GM12878 (cell line): Measurements from ENCODE around the gene ITM2C. TPM values are rescaled to one million over a fixed set of nuclear protein-coding genes. Genes with fewer than 3 reads are reported as not detected.

ENCODE experiments used
- ATAC-seq: fragments of 200-7000 bp; cut with Tn5 transposase; 3 replicates; pipeline ENCODE4 v1.9.1; 2020; ENCODE audit warnings: mild to moderate bottlenecking, moderate library complexity
- Bru-seq: library from RNA; stranded (reverse); fragments of 400-500 nt; gene quantifications from one replicate; lab custom pipeline; 2021; lab: Mats Ljungman, UMichigan
- BruChase-seq, 2 experiments: library from RNA; stranded (reverse); fragments of 400-500 nt; gene quantifications; one replicate each; lab custom pipeline; 2021; lab: Mats Ljungman, UMichigan
- BruUV-seq: library from RNA; stranded (reverse); fragments of 400-500 nt; replicated peaks from 2 replicates; lab custom pipeline; 2021; lab: Mats Ljungman, UMichigan
- CTCF ChIA-PET: fragments of 300-600 bp; sonication (Branson Sonifier 250); formaldehyde crosslinking; extraction: SDS; loops from one replicate; lab custom pipeline; 2021; ENCODE audit warnings: inconsistent platforms; lab: Yijun Ruan, JAX
- POLR2A ChIA-PET: fragments of 350-600 bp; formaldehyde crosslinking; extraction: SDS; loops from one replicate; lab custom pipeline; 2021; ENCODE audit warnings: inconsistent platforms; lab: Charles Lee
- RAD21 ChIA-PET: fragments of 300-600 bp; sonication (Branson Sonifier 250); formaldehyde crosslinking; loops from one replicate; lab custom pipeline; 2023; ENCODE audit warnings: antibody characterized with exemption; ENCODE audit not compliant: unreplicated experiment; lab: Charles Lee
- SMC1A ChIA-PET: fragments of 300-600 bp; sonication (Branson Sonifier 250); formaldehyde crosslinking; loops from one replicate; lab custom pipeline; 2023; ENCODE audit not compliant: unreplicated experiment, uncharacterized antibody; lab: Charles Lee
- DNase-seq: peaks from one replicate; pipeline ENCODE4 v3.0.0-alpha.2; 2011; ENCODE audit warnings: low read depth, low spot score
- FAIRE-seq: peaks from 3 replicates; lab custom pipeline; 2011; peaks lifted over from hg19 to GRCh38; lab: Jason Lieb, UNC
- H2AFZ ChIP-seq: 2 replicates; pipeline ENCODE4 v1.6.0; 2011; ENCODE audit warnings: low read depth, low read length, control low read depth; ENCODE audit not compliant: control insufficient read depth
- H3K27ac ChIP-seq: 2 replicates; pipeline ENCODE4 v1.5.1; 2011; ENCODE audit warnings: control low read depth; ENCODE audit not compliant: control insufficient read depth, insufficient read depth
- H3K27me3 ChIP-seq, 2 experiments: replicated peaks in 1 of 2; 2 replicates each; pipeline versions ENCODE4 v1.6.0 to v1.6.1; 2011; ENCODE audit warnings: low read length in 1 of 2; ENCODE audit not compliant: control insufficient read depth in 2 of 2, insufficient read depth in 2 of 2
- H3K36me3 ChIP-seq, 2 experiments: 2 replicates each; pipeline ENCODE4 v1.5.1; 2011; ENCODE audit warnings: low read length in 1 of 2; ENCODE audit not compliant: control insufficient read depth in 2 of 2, insufficient read depth in 2 of 2
- H3K4me1 ChIP-seq: 2 replicates; pipeline ENCODE4 v1.6.1; 2011; ENCODE audit warnings: mild to moderate bottlenecking, low read length, moderate library complexity, mixed read lengths; ENCODE audit not compliant: control insufficient read depth, insufficient read depth
- H3K4me2 ChIP-seq: 2 replicates; pipeline ENCODE4 v1.6.0; 2011; ENCODE audit warnings: control low read depth; ENCODE audit not compliant: control insufficient read depth, insufficient read depth
- H3K4me3 ChIP-seq: fragments of 200-600 bp; sonication (generic); 2 replicates; pipeline ENCODE4 v1.5.1; 2016
- H3K79me2 ChIP-seq: 2 replicates; pipeline ENCODE4 v1.6.0; 2011; ENCODE audit warnings: low read length; ENCODE audit not compliant: control insufficient read depth, insufficient read depth
- H3K9ac ChIP-seq: 2 replicates; pipeline ENCODE4 v1.8.0; 2011; ENCODE audit warnings: low read length, control low read depth, mixed read lengths; ENCODE audit not compliant: control insufficient read depth, insufficient read depth
- H3K9me3 ChIP-seq: replicated peaks from 3 replicates; pipeline ENCODE4 v1.5.1; 2011; ENCODE audit warnings: mild to moderate bottlenecking, low read length; ENCODE audit not compliant: control insufficient read depth, insufficient read depth
- H4K20me1 ChIP-seq: 2 replicates; pipeline ENCODE4 v1.6.0; 2011; ENCODE audit not compliant: control insufficient read depth, insufficient read depth
- ATF2 ChIP-seq: IDR thresholded peaks from 2 replicates; pipeline ENCODE4 v1.6.1; 2012; ENCODE audit warnings: low read length, inconsistent platforms
- CBX5 ChIP-seq: sonication (generic); IDR thresholded peaks from 2 replicates; pipeline ENCODE4 v1.6.1; 2016; ENCODE audit warnings: low read depth, moderate library complexity, mild to moderate bottlenecking, inconsistent platforms
- CREB1 ChIP-seq: IDR thresholded peaks from 2 replicates; pipeline ENCODE4 v1.6.1; 2012; ENCODE audit warnings: low read depth, mild to moderate bottlenecking, inconsistent platforms
- CREM ChIP-seq: IDR thresholded peaks from 2 replicates; pipeline ENCODE4 v1.6.1; 2014; ENCODE audit warnings: antibody characterized with exemption, low read depth
- CTCF ChIP-seq, 3 experiments: IDR thresholded peaks in 2 of 3; conservative IDR thresholded peaks in 1 of 3; 2 replicates each; pipeline ENCODE4 v1.5.1; 2011; ENCODE audit warnings: low read depth in 3 of 3, low read length in 3 of 3, mild to moderate bottlenecking in 3 of 3, control low read depth in 2 of 3, moderate library complexity in 2 of 3, inconsistent platforms in 1 of 3, mixed read lengths in 1 of 3; ENCODE audit not compliant: control insufficient read depth in 2 of 3, insufficient read depth in 1 of 3; ENCODE audit errors: extremely low read depth in 1 of 3
- FOXM1 ChIP-seq: IDR thresholded peaks from 2 replicates; pipeline ENCODE4 v1.6.1; 2012; ENCODE audit warnings: low read depth, mild to moderate bottlenecking, inconsistent platforms, low read length, moderate library complexity
- IKZF1 ChIP-seq: fragments of 450-650 bp; conservative IDR thresholded peaks from 2 replicates; pipeline ENCODE4 v1.6.1; 2017; ENCODE audit warnings: antibody characterized with exemption, mild to moderate bottlenecking
- KAT2A ChIP-seq: conservative IDR thresholded peaks from 2 replicates; pipeline ENCODE4 v1.6.1; 2011; ENCODE audit warnings: low read depth, low read length; ENCODE audit not compliant: control insufficient read depth
- LARP7 ChIP-seq: fragments of 450-650 bp; IDR thresholded peaks from 2 replicates; pipeline ENCODE4 v1.6.1; 2017; ENCODE audit warnings: mild to moderate bottlenecking
- NR2F1 ChIP-seq: fragments of 450-650 bp; conservative IDR thresholded peaks from 2 replicates; pipeline ENCODE4 v1.6.1; 2017; ENCODE audit warnings: mild to moderate bottlenecking
- SP1 ChIP-seq: IDR thresholded peaks from one replicate; pipeline ENCODE4 v1.6.1; 2011; ENCODE audit warnings: low read depth, low read length
- YY1 ChIP-seq: IDR thresholded peaks from 2 replicates; pipeline ENCODE4 v1.6.1; 2011; ENCODE audit warnings: low read depth, mild to moderate bottlenecking, low read length
- ZSCAN29 ChIP-seq: fragments of 450-650 bp; IDR thresholded peaks from 2 replicates; pipeline ENCODE4 v1.6.1; 2017; ENCODE audit warnings: mild to moderate bottlenecking, moderate library complexity
- WGBS: methylation state at CpG from one replicate; pipeline ENCODE4 v1.1.6; 2016; ENCODE audit warnings: low lambda C conversion rate; ENCODE audit not compliant: insufficient replicate concordance, insufficient coverage; ENCODE audit errors: missing lambda C conversion rate; 5-methylcytosine and 5-hydroxymethylcytosine counted together
- in situ Hi-C: fragments of 300-500 bp; cut with MboI; formaldehyde crosslinking; loops from 9 replicates; pipeline ENCODE4 v1.14.3; 2018; ENCODE audit warnings: mixed read lengths
- intact Hi-C: fragments of 100-400 bp; cut with micrococcal nuclease; formaldehyde crosslinking; loops from one replicate; pipeline ENCODE4 v1.14.2; 2022; ENCODE audit not compliant: unreplicated experiment
- long read RNA-seq, 2 experiments: library from polyadenylated mRNA; unstranded; transcript quantifications; one replicate each; pipeline ENCODE4 v2.0.0, GENCODE V29; 2019 to 2020
- polyA minus RNA-seq, 3 experiments: library from RNA; depleted of rRNA, polyadenylated mRNA; stranded (reverse); fragments of >200 nt; gene quantifications; 2 replicates each; pipeline ENCODE4 v1.2.3, GENCODE V29; 2011
- polyA plus RNA-seq, 11 experiments: library from polyadenylated mRNA; depleted of rRNA in 4 of 11; unstranded in 6 of 11; stranded (reverse) in 5 of 11; fragments of >200 nt; fragmentation: Nextera tagmentation in 4 of 11; fragmentation: Illumina TruSeq in 1 of 11; extraction: Ambion mirVana in 4 of 11; extraction: Trizol in 1 of 11; gene quantifications; 1 replicate in 1 of 11; 2 replicates in 10 of 11; pipeline versions ENCODE4 v1.2.1 to v1.2.3, GENCODE V29; 2011 to 2016; ENCODE audit warnings: inconsistent platforms in 2 of 11, missing spikeins in 2 of 11, low read depth in 1 of 11
- total RNA-seq, 4 experiments: library from RNA; depleted of rRNA in 3 of 4; stranded (reverse); fragments of >200 nt in 3 of 4; fragmentation: Illumina TruSeq in 1 of 4; extraction: Trizol in 1 of 4; gene quantifications; 2 replicates each; pipeline versions ENCODE4 v1.2.1 to v1.2.3, GENCODE V29; 2013 to 2021
- TF ChIP-seq, protein P1 (sequence below): IDR thresholded peaks from 2 replicates; pipeline ENCODE4 v1.6.1; 2012; ENCODE audit warnings: low read depth, low read length, improper control_type of control experiment

The ITM2C gene
- 42.5 and 42.9 TPM in 2 replicates for total RNA-seq (2013; cell fraction: nucleolus; rRNA removed)
- total RNA-seq (2014; rRNA removed) (110 and 131 TPM in 2 replicates), total RNA-seq (2014; rRNA removed; fragmentation: Illumina TruSeq; extraction: Trizol) (102 and 110 TPM in 2 replicates), total RNA-seq (2021) (155 and 167 TPM in 2 replicates), polyA plus RNA-seq (2011; rRNA removed) (57.5 and 96.3 TPM in 2 replicates), polyA plus RNA-seq (2014; fragmentation: Illumina TruSeq; extraction: Trizol) (82.9 and 170 TPM in 2 replicates), polyA plus RNA-seq (2014; fragmentation: Nextera tagmentation; extraction: Ambion mirVana) (10 to 100 TPM in 1 of 2 experiments, 1 to 10 TPM in 1; 5.4 to 16.9 TPM), polyA plus RNA-seq (2014; rRNA removed) (185 and 204 TPM in 2 replicates), polyA plus RNA-seq (2016; fragmentation: Nextera tagmentation; extraction: Ambion mirVana) (100 to 1,000 TPM; 191 to 195 TPM), polyA minus RNA-seq (2011; rRNA and poly(A)+ RNA removed) (118 and 121 TPM in 2 replicates), Bru-seq, nascent RNA (percentile 68 among the genes with signal in this experiment), BruChase-seq, experiment 1, labeled RNA remaining after a 6-hour chase (percentile 75 among the genes with signal in this experiment), BruChase-seq, experiment 2, labeled RNA remaining after a 2-hour chase (percentile 64 among the genes with signal in this experiment)
- 46.6 TPM for polyA plus RNA-seq (2011; ENCODE audit: low read depth)
- polyA plus RNA-seq (2011; cell fraction: cytosol; rRNA removed), result 139 and 172 TPM in 2 replicates
- 53.0 and 55.2 TPM in 2 replicates for polyA plus RNA-seq (2011; cell fraction: nucleus; rRNA removed)
- polyA plus RNA-seq (2012), result 79.4 and 173 TPM in 2 replicates
- polyA minus RNA-seq (2011; cell fraction: cytosol; rRNA and poly(A)+ RNA removed), result 26.1 and 33.1 TPM in 2 replicates
- polyA minus RNA-seq (2011; cell fraction: nucleus; rRNA and poly(A)+ RNA removed), result 5.1 and 9.5 TPM in 2 replicates
- long read RNA-seq, experiment 1, transcript ITM2C-202 (6 exons, 2,078 nt), result major isoform, 74 of 108 reads
- long read RNA-seq, experiment 1, transcript ITM2C-203 (5 exons, 1,889 nt), result minor isoform, 18 of 108 reads
- long read RNA-seq, experiment 1, partial matches to known transcripts, result 2 of 108 reads
- long read RNA-seq, experiment 1, other reads (novel, unspliced or antisense), result 11 of 108 reads
- long read RNA-seq, experiment 2, partial matches to known transcripts, result 1 of 6 reads
- long read RNA-seq, experiment 2, other reads (novel, unspliced or antisense), result 0 of 6 reads

DNA sequence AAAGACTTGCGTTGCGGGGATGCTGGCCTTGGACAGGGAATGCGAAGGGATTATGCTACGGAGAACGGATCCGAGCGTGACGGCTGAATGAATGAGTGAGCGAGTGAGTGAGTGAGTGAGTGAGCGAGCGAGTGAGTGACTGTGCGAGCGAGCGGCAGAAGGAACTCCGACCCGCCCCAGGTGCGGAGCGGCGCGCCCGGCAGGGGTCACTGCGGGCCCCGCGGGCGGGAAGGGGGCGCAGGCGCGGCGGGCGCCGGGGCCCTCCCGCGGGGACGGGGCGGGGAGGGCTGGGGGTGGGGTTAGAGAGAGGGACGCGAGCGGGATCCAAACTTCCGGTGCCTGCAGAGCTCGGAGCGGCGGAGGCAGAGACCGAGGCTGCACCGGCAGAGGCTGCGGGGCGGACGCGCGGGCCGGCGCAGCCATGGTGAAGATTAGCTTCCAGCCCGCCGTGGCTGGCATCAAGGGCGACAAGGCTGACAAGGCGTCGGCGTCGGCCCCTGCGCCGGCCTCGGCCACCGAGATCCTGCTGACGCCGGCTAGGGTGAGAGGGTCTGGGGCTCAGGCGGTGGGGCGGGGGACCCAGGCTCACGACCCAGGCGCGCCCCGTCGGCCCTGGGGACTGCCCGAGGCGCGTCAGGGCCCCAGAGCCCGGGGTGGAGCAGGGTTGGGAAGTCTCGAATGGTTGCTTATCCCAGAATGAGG, at the start of gene ITM2C:
ITM2C (plus strand) TSS at position 338 of the 702 bp plus-strand sequence; CDS start at position 422, 84 bp downstream.
- in situ Hi-C loops, result no loop called here
- BruUV-seq, result TSS peak; percentile 80
- Histone ChIP-seq H3K27ac (peak within 1 kb of the TSS; percentile 38), H3K9ac (peak within 1 kb of the TSS; percentile 76), H3K27me3 (no peaks in the 10 kb centered on the region; a peak in 2 of 4 replicates), H3K4me2 (peak within 1 kb of the TSS; percentile 98), H3K36me3 (no peaks in the 10 kb centered on the region), H3K79me2 (peaks cover 4% of the 10 kb centered on the region), H3K4me1 (peaks cover 18% of the 10 kb centered on the region), H3K9me3 (no peaks in the 10 kb centered on the region), H2AFZ (peak within 1 kb of the TSS; percentile 82), H3K4me3 (peak within 1 kb of the TSS; percentile 97), H4K20me1 (no peaks in the 10 kb centered on the region)
- ATAC-seq (peak; percentile 84), FAIRE-seq (peak; percentile 47), DNase-seq (no peak)
- ChIA-PET CTCF (interaction anchor here (0.6 to 4.9 kb wide), 13 partner anchors 9 to 124 kb away, joined by 3 to 25 read pairs (median 4); partner anchors contain the start of gene GPR55), POLR2A (interaction anchor here (0.5 to 1.0 kb wide), 4 partner anchors 9 to 60 kb away, joined by 3 to 6 read pairs (median 4); no protein-coding TSS in a partner anchor), SMC1A (interaction anchor here (1.3 to 1.8 kb wide), 3 partner anchors 8 to 60 kb away, joined by 3 to 5 read pairs (median 4); partner anchors contain the start of gene GPR55), RAD21 (interaction anchor here (0.6 to 1.5 kb wide), 9 partner anchors 9 to 120 kb away, joined by 3 to 9 read pairs (median 4); partner anchors contain the start of gene GPR55)
- 2% methylated on average over 39 of the region's 76 CpGs for WGBS
- intact Hi-C loops, result loop anchor here (2.0 kb wide), 1 partner anchor 30 kb away; no protein-coding TSS in a partner anchor
- TF ChIP-seq CBX5 (0 out of 2 replicates have a peak, but pooled peaks have one; percentile 31), KAT2A (no peak), NR2F1 (0 out of 2 replicates have a peak, but pooled peaks have one; percentile 22), CREB1 (no peak), ZSCAN29 (no peak), LARP7 (no peak), FOXM1 (no peak), ATF2 (no peak), CTCF (IDR thresholded peaks at IDR 0.05 in 2 of 3, conservative IDR thresholded peaks at IDR 0.05 in 1 of 3; ENCODE audit: control insufficient read depth in 2 of 3, extremely low read depth in 1 of 3, insufficient read depth in 1 of 3, low read depth in 3 of 3, low read length in 3 of 3) (peak; percentile 50 to 52 (median 52); a peak in 5 of 6 replicates), YY1 (0 out of 2 replicates have a peak, but pooled peaks have one; percentile 38), IKZF1 (peak; percentile 57), SP1 (no peak), CREM (no peak; the same call in 1 of the 2 replicates)
- TF ChIP-seq, protein P1, sequence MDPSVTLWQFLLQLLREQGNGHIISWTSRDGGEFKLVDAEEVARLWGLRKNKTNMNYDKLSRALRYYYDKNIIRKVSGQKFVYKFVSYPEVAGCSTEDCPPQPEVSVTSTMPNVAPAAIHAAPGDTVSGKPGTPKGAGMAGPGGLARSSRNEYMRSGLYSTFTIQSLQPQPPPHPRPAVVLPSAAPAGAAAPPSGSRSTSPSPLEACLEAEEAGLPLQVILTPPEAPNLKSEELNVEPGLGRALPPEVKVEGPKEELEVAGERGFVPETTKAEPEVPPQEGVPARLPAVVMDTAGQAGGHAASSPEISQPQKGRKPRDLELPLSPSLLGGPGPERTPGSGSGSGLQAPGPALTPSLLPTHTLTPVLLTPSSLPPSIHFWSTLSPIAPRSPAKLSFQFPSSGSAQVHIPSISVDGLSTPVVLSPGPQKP, result 0 out of 2 replicates have a peak, but pooled peaks have one; percentile 7
